Measurements from ENCODE around the gene AHRR. TPM values are rescaled to one million over a fixed set of nuclear protein-coding genes. Genes with fewer than 3 reads are reported as not detected.

The AHRR gene
- total RNA-seq, 6 experiments from 2014 or later, result 30.9 to 55.7 (median 51.9) TPM

GRCh38 chr5:478369-478981 lies 157.0 kb downstream of the AHRR start:
- Mint-ChIP-seq H3K27ac (no peak overlapping the region), H3K9me3 (no peaks in the 10 kb centered on the region), H3K27me3 (ENCODE audit: insufficient read depth) (peaks cover 10% of the 10 kb centered on the region), H3K4me3 (no peak overlapping the region), H3K4me1 (ENCODE audit: low read depth) (no peaks in the 10 kb centered on the region), H3K36me3 (ENCODE audit: low read depth) (no peaks in the 10 kb centered on the region)
- no peak for TF ChIP-seq CTCF (IDR thresholded peaks at IDR 0.05)
- DNase-seq, result no peak

GRCh38 chr5:478982-479535 lies 157.5 kb downstream of the AHRR start:
- no peaks in the 10 kb centered on the region for H3K4me1 Mint-ChIP-seq (ENCODE audit: low read depth)

GRCh38 chr5:479566-480319 lies 158.2 kb downstream of the AHRR start:
- H3K9me3 Mint-ChIP-seq, result no peaks in the 10 kb centered on the region
- peaks cover 8% of the 10 kb centered on the region for H3K27me3 Mint-ChIP-seq (ENCODE audit: insufficient read depth)
- no peaks in the 10 kb centered on the region for H3K4me1 Mint-ChIP-seq (ENCODE audit: low read depth)
- no peak for TF ChIP-seq CTCF (IDR thresholded peaks at IDR 0.05)
- no peaks in the 10 kb centered on the region for H3K36me3 Mint-ChIP-seq (ENCODE audit: low read depth)
- no peak overlapping the region for H3K27ac Mint-ChIP-seq
- DNase-seq, result no peak
- H3K4me3 Mint-ChIP-seq, result no peak overlapping the region

More at GRCh38 chr5:478982-479535, 157.5 kb downstream of the AHRR start:
- Mint-ChIP-seq H3K9me3 (no peaks in the 10 kb centered on the region), H3K36me3 (ENCODE audit: low read depth) (no peaks in the 10 kb centered on the region), H3K4me3 (no peak overlapping the region), H3K27ac (no peak overlapping the region), H3K27me3 (ENCODE audit: insufficient read depth) (peaks cover 9% of the 10 kb centered on the region)
- no peak for DNase-seq
- TF ChIP-seq CTCF (IDR thresholded peaks at IDR 0.05), result no peak

GRCh38 chr5:481347-481746 lies 159.8 kb downstream of the AHRR start:
- H3K27me3 Mint-ChIP-seq (ENCODE audit: insufficient read depth), result peaks cover 3% of the 10 kb centered on the region
- no peak overlapping the region for H3K4me3 Mint-ChIP-seq
- no peaks in the 10 kb centered on the region for H3K4me1 Mint-ChIP-seq (ENCODE audit: low read depth)
- H3K9me3 Mint-ChIP-seq, result no peaks in the 10 kb centered on the region
- no peak overlapping the region for H3K27ac Mint-ChIP-seq
- no peaks in the 10 kb centered on the region for H3K36me3 Mint-ChIP-seq (ENCODE audit: low read depth)
- no peak for TF ChIP-seq CTCF (IDR thresholded peaks at IDR 0.05)
- DNase-seq, result no peak

GRCh38 chr5:482021-482420 lies 160.5 kb downstream of the AHRR start:
- H3K9me3 Mint-ChIP-seq, result no peaks in the 10 kb centered on the region
- no peak overlapping the region for H3K27ac Mint-ChIP-seq
- no peak for TF ChIP-seq CTCF (IDR thresholded peaks at IDR 0.05)
- H3K4me1 Mint-ChIP-seq (ENCODE audit: low read depth), result no peaks in the 10 kb centered on the region
- H3K36me3 Mint-ChIP-seq (ENCODE audit: low read depth), result no peaks in the 10 kb centered on the region
- H3K27me3 Mint-ChIP-seq (ENCODE audit: insufficient read depth), result no peaks in the 10 kb centered on the region; the same call in none of the 2 replicates
- no peak for DNase-seq
- no peak overlapping the region for H3K4me3 Mint-ChIP-seq

Measured in HFFc6 (cell line).